SKM-1 treated with dmso at 0.1 percent for 144 hours (cell line): ENCODE results near the gene ZCWPW1.

Source experiments
- DNase-seq: peaks from one replicate; lab custom pipeline; 2025; ENCODE audit not compliant: unreplicated experiment; lab: John Stamatoyannopoulos, UW

The ZCWPW1 gene

GRCh38 chr7:100433276-100433591, 4.7 kb upstream of the ZCWPW1 start:
- no peak for DNase-seq

- no peak for DNase-seq
These were observed 4.2 kb upstream of the ZCWPW1 start for GRCh38 chr7:100432621-100433275.

- DNase-seq: no peak
These were observed 3.5 kb upstream of the ZCWPW1 start for GRCh38 chr7:100432053-100432452.

- no peak for DNase-seq
These were observed 2.8 kb upstream of the ZCWPW1 start for GRCh38 chr7:100431286-100431735.

- DNase-seq: peak; percentile 23
These were observed 2.2 kb upstream of the ZCWPW1 start for GRCh38 chr7:100430493-100431285.

- peak; percentile 91 for DNase-seq
These were observed 1.4 kb upstream of the ZCWPW1 start, which contains the start of gene MEPCE for GRCh38 chr7:100429637-100430492. Gene MEPCE (plus strand): TSS chr7:100429831. CDS start chr7:100430019, 188 bp downstream.

- peak; percentile 98 for DNase-seq
These were observed 599 bp upstream of the ZCWPW1 start for GRCh38 chr7:100428967-100429636.

- DNase-seq: no peak
These were observed 723 bp downstream of the ZCWPW1 start for GRCh38 chr7:100427762-100428198.

GRCh38 chr7:100426516-100426915, 2.0 kb downstream of the ZCWPW1 start:
- DNase-seq: no peak

GRCh38 chr7:100425347-100425746, 3.2 kb downstream of the ZCWPW1 start:
- no peak for DNase-seq

GRCh38 chr7:100423315-100423714, 5.2 kb downstream of the ZCWPW1 start:
- DNase-seq: no peak

- DNase-seq: no peak
These were observed 8.8 kb downstream of the ZCWPW1 start for GRCh38 chr7:100419660-100420226.

GRCh38 chr7:100418930-100419659, 9.4 kb downstream of the ZCWPW1 start:
- no peak for DNase-seq

- no peak for DNase-seq
These were observed 13.1 kb downstream of the ZCWPW1 start for GRCh38 chr7:100415448-100415847.

GRCh38 chr7:100413889-100414288, 14.6 kb downstream of the ZCWPW1 start:
- DNase-seq: no peak

- DNase-seq: peak; percentile 42
These were observed 15.2 kb downstream of the ZCWPW1 start for GRCh38 chr7:100413346-100413745.

GRCh38 chr7:100411101-100411500, 17.4 kb downstream of the ZCWPW1 start:
- no peak for DNase-seq

GRCh38 chr7:100407285-100408180, 21.0 kb downstream of the ZCWPW1 start:
- DNase-seq: peak; percentile 42

- no peak for DNase-seq
These were observed 21.7 kb downstream of the ZCWPW1 start for GRCh38 chr7:100406767-100407166.
